GM23338 (cell line): ENCODE data around the gene TAT. TPM values are rescaled to one million over a fixed set of nuclear protein-coding genes. Genes with fewer than 3 reads are reported as not detected.
A peak's percentile ranks its signal among the peaks of the same experiment; 100 is the strongest.

Experiments used
- ATAC-seq: fragments of 200-7000 bp; cut with Tn5 transposase; 3 replicates; pipeline ENCODE4 v1.9.1; 2020
- DNase-seq: peaks from one replicate; pipeline ENCODE4 v3.0.0-alpha.2; 2015; ENCODE audit warnings: low spot score
- H2AFZ ChIP-seq: fragments of 200-600 bp; sonication (generic); 2 replicates; pipeline ENCODE4 v1.8.0; 2016; ENCODE audit warnings: antibody characterized with exemption, mild to moderate bottlenecking, moderate library complexity
- H3F3A ChIP-seq: fragments of 200-600 bp; sonication (generic); replicated peaks from 2 replicates; pipeline ENCODE4 v1.8.0; 2017; ENCODE audit warnings: antibody characterized with exemption, mixed run types, low read depth
- H3K27ac ChIP-seq: fragments of 200-600 bp; sonication (generic); 2 replicates; pipeline ENCODE4 v1.6.1; 2016; ENCODE audit warnings: low read depth
- H3K27me3 ChIP-seq: fragments of 200-600 bp; sonication (generic); 2 replicates; pipeline ENCODE4 v1.8.0; 2016; ENCODE audit warnings: mild to moderate bottlenecking, mixed run types, moderate library complexity; ENCODE audit not compliant: insufficient read depth
- H3K36me3 ChIP-seq: fragments of 200-600 bp; sonication (generic); 2 replicates; pipeline ENCODE4 v1.8.0; 2016; ENCODE audit warnings: mild to moderate bottlenecking; ENCODE audit not compliant: insufficient read depth
- H3K4me1 ChIP-seq: fragments of 200-600 bp; sonication (generic); 2 replicates; pipeline ENCODE4 v1.8.0; 2016; ENCODE audit warnings: mild to moderate bottlenecking, moderate library complexity; ENCODE audit not compliant: insufficient read depth
- H3K4me2 ChIP-seq: fragments of 200-600 bp; sonication (generic); 2 replicates; pipeline ENCODE4 v1.7.1; 2017; ENCODE audit warnings: mixed run types
- H3K4me3 ChIP-seq: fragments of 200-600 bp; sonication (generic); 2 replicates; pipeline ENCODE4 v1.6.1; 2016; ENCODE audit warnings: mixed run types
- H3K79me2 ChIP-seq: fragments of 200-600 bp; sonication (generic); replicated peaks from 2 replicates; pipeline ENCODE4 v1.8.0; 2017; ENCODE audit warnings: mild to moderate bottlenecking; ENCODE audit not compliant: insufficient read depth
- H3K9me2 ChIP-seq: fragments of 200-600 bp; sonication (generic); 2 replicates; pipeline ENCODE4 v1.8.0; 2017; ENCODE audit not compliant: insufficient read depth
- H4K20me1 ChIP-seq: fragments of 200-600 bp; sonication (generic); replicated peaks from 2 replicates; pipeline ENCODE4 v1.8.0; 2017; ENCODE audit warnings: mild to moderate bottlenecking; ENCODE audit not compliant: insufficient read depth
- H3K27ac Mint-ChIP-seq: 2 replicates; pipeline ENCODE4 v1.8.0; 2020; ENCODE audit warnings: inconsistent platforms, mild to moderate bottlenecking, moderate library complexity, mixed read lengths
- H3K27me3 Mint-ChIP-seq: 3 replicates; pipeline ENCODE4 v1.8.0; 2022; ENCODE audit warnings: low read depth, mild to moderate bottlenecking, moderate library complexity, mixed read lengths, inconsistent platforms; ENCODE audit not compliant: insufficient read depth, poor library complexity
- H3K36me3 Mint-ChIP-seq: 3 replicates; pipeline ENCODE4 v1.8.0; 2021; ENCODE audit warnings: low read depth, mild to moderate bottlenecking, inconsistent platforms, moderate library complexity, mixed read lengths
- H3K4me1 Mint-ChIP-seq: 3 replicates; pipeline ENCODE4 v1.8.0; 2020; ENCODE audit warnings: mild to moderate bottlenecking, inconsistent platforms, mixed read lengths
- H3K4me3 Mint-ChIP-seq: 3 replicates; pipeline ENCODE4 v1.8.0; 2021; ENCODE audit warnings: moderate library complexity, mild to moderate bottlenecking, inconsistent platforms, mixed read lengths
- H3K9me3 Mint-ChIP-seq: 3 replicates; pipeline ENCODE4 v1.8.0; 2020; ENCODE audit warnings: moderate library complexity, mild to moderate bottlenecking, inconsistent platforms, mixed read lengths
- CTCF ChIP-seq, 2 experiments: fragments of 200-600 bp in 1 of 2; sonication (generic) in 1 of 2; conservative IDR thresholded peaks; 2 replicates each; pipeline versions ENCODE4 v1.5.1 to v1.6.1; 2016 to 2017; ENCODE audit warnings: antibody characterized with exemption in 2 of 2, low read depth in 2 of 2, mild to moderate bottlenecking in 2 of 2, moderate library complexity in 1 of 2
- EZH2phosphoT487 ChIP-seq: fragments of 200-600 bp; sonication (generic); IDR thresholded peaks from one replicate; pipeline ENCODE4 v1.8.1; 2018; ENCODE audit warnings: antibody characterized with exemption; ENCODE audit not compliant: unreplicated experiment
- JUNB ChIP-seq: IDR thresholded peaks from one replicate; pipeline ENCODE4 v1.6.1; 2016; ENCODE audit warnings: antibody characterized with exemption; ENCODE audit not compliant: unreplicated experiment
- NANOG ChIP-seq: IDR thresholded peaks from 2 replicates; pipeline ENCODE4 v1.6.1; 2016; ENCODE audit warnings: antibody characterized with exemption, borderline replicate concordance
- POLR2AphosphoS5 ChIP-seq: IDR thresholded peaks from 2 replicates; pipeline ENCODE4 v1.6.1; 2016; ENCODE audit warnings: antibody characterized with exemption, low read depth
- ZNF114 ChIP-seq: fragments of 250-450 bp; sonication (Bioruptor Pico); IDR thresholded peaks from 2 replicates; pipeline ENCODE4 v1.5.0; 2020; ENCODE audit warnings: mild to moderate bottlenecking, moderate library complexity
- polyA plus RNA-seq: library from polyadenylated mRNA; unstranded; fragments of >200 nt; fragmentation: Nextera tagmentation; extraction: Ambion mirVana; gene quantifications from 2 replicates; pipeline ENCODE4 v1.2.1, GENCODE V29; 2016
- total RNA-seq: library from RNA; depleted of rRNA; stranded (reverse); fragments of >200 nt; shearing (Covaris generic); gene quantifications from 2 replicates; pipeline ENCODE4 v1.2.3, GENCODE V29; 2014
- TF ChIP-seq, protein P1 (sequence below): IDR thresholded peaks from 2 replicates; pipeline ENCODE4 v1.6.1; 2016; ENCODE audit warnings: antibody characterized with exemption

The TAT gene
- total and polyA plus RNA-seq, 2 experiments from 2014 or later, result 0.05 TPM; not detected in 1

DNA sequence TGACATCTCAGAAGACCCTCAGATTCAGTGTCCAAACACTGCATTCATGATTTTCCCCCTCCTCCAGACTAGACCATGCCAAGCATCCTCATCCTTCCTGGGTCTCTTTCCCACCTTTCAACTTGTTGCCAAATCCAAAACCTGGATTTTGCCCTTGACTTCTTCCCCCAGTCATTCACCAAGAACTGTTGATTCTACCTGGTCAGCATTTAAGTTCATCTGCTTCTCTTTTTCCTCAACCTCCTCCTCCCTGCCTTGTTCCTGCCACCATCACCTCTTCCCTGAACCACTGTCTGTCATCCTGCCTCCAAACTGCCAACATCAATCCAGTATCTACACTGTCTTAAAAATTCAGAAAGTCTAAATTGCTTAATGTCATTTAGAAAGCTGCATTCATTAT is 29.7 kb downstream of the TAT start:
- Histone ChIP-seq H3K4me2 (no peak overlapping the region), H3F3A (no peaks in the 10 kb centered on the region), H4K20me1 (no peaks in the 10 kb centered on the region; the same call in 1 of the 2 replicates), H3K9me2 (no peaks in the 10 kb centered on the region), H3K4me1 (no peaks in the 10 kb centered on the region), H3K36me3 (no peaks in the 10 kb centered on the region), H3K27ac (no peak overlapping the region), H3K79me2 (no peaks in the 10 kb centered on the region), H2AFZ (no peak overlapping the region), H3K4me3 (no peak overlapping the region), H3K27me3 (no peaks in the 10 kb centered on the region)
- ATAC-seq, result no peak
- Mint-ChIP-seq H3K9me3 (no peaks in the 10 kb centered on the region), H3K4me1 (no peaks in the 10 kb centered on the region; the same call in 2 of the 3 replicates), H3K27me3 (no peaks in the 10 kb centered on the region), H3K4me3 (no peak overlapping the region), H3K36me3 (no peaks in the 10 kb centered on the region), H3K27ac (no peak overlapping the region)
- TF ChIP-seq CTCF (conservative IDR thresholded peaks at IDR 0.05; ENCODE audit: low read depth in 2 of 2), result no peak
- TF ChIP-seq JUNB, result no peak
- TF ChIP-seq, protein P1, sequence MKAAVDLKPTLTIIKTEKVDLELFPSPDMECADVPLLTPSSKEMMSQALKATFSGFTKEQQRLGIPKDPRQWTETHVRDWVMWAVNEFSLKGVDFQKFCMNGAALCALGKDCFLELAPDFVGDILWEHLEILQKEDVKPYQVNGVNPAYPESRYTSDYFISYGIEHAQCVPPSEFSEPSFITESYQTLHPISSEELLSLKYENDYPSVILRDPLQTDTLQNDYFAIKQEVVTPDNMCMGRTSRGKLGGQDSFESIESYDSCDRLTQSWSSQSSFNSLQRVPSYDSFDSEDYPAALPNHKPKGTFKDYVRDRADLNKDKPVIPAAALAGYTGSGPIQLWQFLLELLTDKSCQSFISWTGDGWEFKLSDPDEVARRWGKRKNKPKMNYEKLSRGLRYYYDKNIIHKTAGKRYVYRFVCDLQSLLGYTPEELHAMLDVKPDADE, result no peak
- no peak for TF ChIP-seq EZH2phosphoT487
- TF ChIP-seq POLR2AphosphoS5, result no peak
- no peak for TF ChIP-seq NANOG
- no peak for DNase-seq

DNA sequence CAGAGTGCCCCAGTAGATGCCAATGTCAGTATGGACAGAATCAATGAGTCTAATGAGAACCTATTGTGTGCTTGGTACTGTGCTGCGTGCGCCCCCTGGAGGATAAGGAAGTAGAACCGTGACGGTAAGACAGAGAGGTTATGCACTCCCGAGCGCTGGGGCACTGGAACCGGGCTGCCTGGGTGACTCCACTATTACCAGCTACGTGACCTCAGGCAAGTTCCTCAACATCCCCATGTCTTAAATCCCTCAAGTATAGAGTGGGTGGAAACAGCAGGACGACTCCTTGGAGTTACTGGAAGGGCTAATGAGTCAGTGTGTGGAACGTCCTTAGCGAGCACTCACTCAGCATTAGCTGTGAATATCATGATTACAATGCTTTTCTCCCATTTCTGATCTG is 34.5 kb downstream of the TAT start:
- Histone ChIP-seq H3K4me1 (no peaks in the 10 kb centered on the region), H3K4me3 (no peak overlapping the region), H3K27ac (no peak overlapping the region), H3K27me3 (no peaks in the 10 kb centered on the region), H3K36me3 (no peaks in the 10 kb centered on the region), H3K9me2 (no peaks in the 10 kb centered on the region), H3F3A (no peaks in the 10 kb centered on the region), H2AFZ (no peak overlapping the region), H3K79me2 (no peaks in the 10 kb centered on the region), H4K20me1 (no peaks in the 10 kb centered on the region; the same call in 1 of the 2 replicates), H3K4me2 (no peak overlapping the region)
- Mint-ChIP-seq H3K4me1 (peaks cover 7% of the 10 kb centered on the region), H3K4me3 (no peak overlapping the region), H3K27ac (no peak overlapping the region), H3K36me3 (no peaks in the 10 kb centered on the region; the same call in 2 of the 3 replicates), H3K9me3 (no peaks in the 10 kb centered on the region), H3K27me3 (peaks cover 3% of the 10 kb centered on the region)
- peak; percentile 92 for DNase-seq
- no peak for TF ChIP-seq EZH2phosphoT487
- TF ChIP-seq CTCF (conservative IDR thresholded peaks at IDR 0.05; ENCODE audit: low read depth in 2 of 2), result peak; percentile 81 to 95
- TF ChIP-seq NANOG, result no peak
- no peak for TF ChIP-seq ZNF114 (CRISPR knock-in tag)
- ATAC-seq, result peak; percentile 99
